Renal pelvis (tissue), 12 donors: ENCODE data around the gene RIPK1. TPM values are rescaled to one million over a fixed set of nuclear protein-coding genes. Genes with fewer than 3 reads are reported as not detected.
"Not testable (repeated sequence)": the region's sequence is repeated elsewhere in the genome, so short reads cannot be mapped to it uniquely, and the experiment has no call there.

ENCODE experiments used
- DNase-seq: peaks from one replicate; pipeline ENCODE4 v3.0.0-alpha.2; 2013
- long read RNA-seq, 16 experiments: transcript quantifications; one replicate each; lab custom pipeline, GENCODE V29; 2026
- polyA plus RNA-seq, 3 donors: library from polyadenylated mRNA; unstranded; fragments of 120-200 nt; gene quantifications; one replicate each; pipeline ENCODE4 v1.2.1, GENCODE V29; 2013; ENCODE audit not compliant: insufficient read length in 3 of 3

The RIPK1 gene
- 10 to 100 TPM; 23.7 to 26.3 (median 25.9) TPM for polyA plus RNA-seq
- long read RNA-seq, donor 1, full-length matches to known transcripts = 5 of 5 reads
- long read RNA-seq, donor 1, partial matches to known transcripts = 0 of 5 reads
- long read RNA-seq, donor 1, other reads (novel, unspliced or antisense) = 0 of 5 reads
- long read RNA-seq, donor 2, full-length matches to known transcripts = 4 of 4 reads
- long read RNA-seq, donor 2, partial matches to known transcripts = 0 of 4 reads
- long read RNA-seq, donor 2, other reads (novel, unspliced or antisense) = 0 of 4 reads
- long read RNA-seq, donor 3, full-length matches to known transcripts = 1 of 1 reads
- long read RNA-seq, donor 3, partial matches to known transcripts = 0 of 1 reads
- long read RNA-seq, donor 3, other reads (novel, unspliced or antisense) = 0 of 1 reads
- long read RNA-seq, donor 4 = 0 reads
- long read RNA-seq, donor 5, full-length matches to known transcripts = 2 of 2 reads
- long read RNA-seq, donor 5, partial matches to known transcripts = 0 of 2 reads
- long read RNA-seq, donor 5, other reads (novel, unspliced or antisense) = 0 of 2 reads
- long read RNA-seq, donor 6, full-length matches to known transcripts = 2 of 7 reads
- long read RNA-seq, donor 6, partial matches to known transcripts = 5 of 7 reads
- long read RNA-seq, donor 6, other reads (novel, unspliced or antisense) = 0 of 7 reads
- long read RNA-seq, donor 7, partial matches to known transcripts = 19 of 19 reads
- long read RNA-seq, donor 7, other reads (novel, unspliced or antisense) = 0 of 19 reads
- long read RNA-seq, donor 8 = 0 reads
- long read RNA-seq, donor 9, full-length matches to known transcripts = 2 of 7 reads
- long read RNA-seq, donor 9, partial matches to known transcripts = 5 of 7 reads
- long read RNA-seq, donor 9, other reads (novel, unspliced or antisense) = 0 of 7 reads
- long read RNA-seq, donor 10, partial matches to known transcripts = 5 of 5 reads
- long read RNA-seq, donor 10, other reads (novel, unspliced or antisense) = 0 of 5 reads
- long read RNA-seq, donor 11, full-length matches to known transcripts = 3 of 3 reads
- long read RNA-seq, donor 11, partial matches to known transcripts = 0 of 3 reads
- long read RNA-seq, donor 11, other reads (novel, unspliced or antisense) = 0 of 3 reads
- long read RNA-seq, donor 12, full-length matches to known transcripts = 4 of 4 reads
- long read RNA-seq, donor 12, partial matches to known transcripts = 0 of 4 reads
- long read RNA-seq, donor 12, other reads (novel, unspliced or antisense) = 0 of 4 reads
- long read RNA-seq, donor 13, full-length matches to known transcripts = 1 of 1 reads
- long read RNA-seq, donor 13, partial matches to known transcripts = 0 of 1 reads
- long read RNA-seq, donor 13, other reads (novel, unspliced or antisense) = 0 of 1 reads
- long read RNA-seq, donor 14, partial matches to known transcripts = 10 of 11 reads
- long read RNA-seq, donor 14, other reads (novel, unspliced or antisense) = 0 of 11 reads
- long read RNA-seq, donor 15, full-length matches to known transcripts = 1 of 7 reads
- long read RNA-seq, donor 15, partial matches to known transcripts = 6 of 7 reads
- long read RNA-seq, donor 15, other reads (novel, unspliced or antisense) = 0 of 7 reads
- long read RNA-seq, donor 16, full-length matches to known transcripts = 4 of 16 reads
- long read RNA-seq, donor 16, partial matches to known transcripts = 12 of 16 reads
- long read RNA-seq, donor 16, other reads (novel, unspliced or antisense) = 0 of 16 reads

DNA sequence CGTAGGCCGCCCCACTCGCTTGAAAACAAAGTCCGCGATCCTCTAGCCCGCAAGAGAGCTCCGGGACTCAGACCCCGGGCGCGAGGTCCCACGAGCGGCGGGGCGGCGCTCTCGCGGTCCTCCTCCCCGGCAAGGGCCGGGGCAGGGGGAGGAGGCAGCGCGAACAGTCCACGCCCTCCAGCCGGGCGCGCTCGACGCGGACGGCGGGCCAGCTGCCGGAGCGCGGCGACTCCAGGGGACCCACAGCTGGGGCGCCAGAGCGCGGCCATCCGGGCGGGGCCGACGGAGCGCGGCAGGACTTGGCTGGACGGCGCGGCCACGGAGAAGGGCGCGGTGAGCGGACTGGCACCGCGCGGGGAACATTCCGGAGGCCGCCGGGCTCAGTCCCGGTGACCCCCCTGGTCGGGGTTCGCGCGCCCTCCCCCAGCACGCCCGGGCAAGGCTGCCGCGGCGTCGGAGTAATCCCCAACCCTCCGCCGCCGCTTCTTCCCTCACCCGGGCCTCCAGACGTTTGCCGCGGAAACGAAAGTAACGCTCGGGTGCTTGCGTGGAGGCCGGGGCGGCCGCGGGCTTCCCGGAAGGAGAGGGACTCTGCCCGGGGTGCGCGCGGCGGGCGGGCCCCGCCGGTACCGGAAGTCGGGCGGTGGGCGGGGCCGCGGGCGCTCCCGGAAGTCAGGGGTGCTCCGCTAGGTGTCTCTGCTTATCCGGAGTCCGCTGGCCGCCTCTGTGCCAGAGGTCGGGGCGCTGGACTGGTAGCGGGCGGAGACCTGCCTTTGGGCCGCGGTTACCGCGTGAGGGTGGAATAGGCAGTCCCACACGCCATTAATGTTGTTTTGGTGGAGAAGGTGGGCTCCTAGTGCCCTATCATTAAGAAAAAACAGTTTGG lies at the start of gene RIPK1:
RIPK1 (plus strand) TSS at position 166 of the 886 bp plus-strand sequence. CDS start 8,330 bp downstream, outside the sequence.
- DNase-seq = peak; percentile 90

DNA sequence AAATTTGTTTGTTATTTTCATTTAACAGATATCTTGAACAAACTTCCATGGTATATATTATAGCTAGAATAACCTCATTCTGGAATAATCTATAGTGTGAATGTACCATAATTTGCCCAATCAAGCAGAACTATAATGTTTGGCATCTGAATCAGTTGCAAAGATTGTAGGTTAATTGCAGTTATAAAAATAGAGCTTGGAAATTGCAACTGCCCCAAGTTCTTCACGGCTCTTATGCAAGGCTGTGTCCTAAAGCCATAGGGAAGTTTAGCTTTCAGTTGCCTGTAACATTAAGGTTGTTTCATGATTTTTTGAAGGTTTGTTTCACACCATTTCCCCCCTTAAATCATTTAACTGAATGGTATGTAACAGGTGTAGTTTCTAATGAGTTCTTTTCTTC lies 49.2 kb upstream of the RIPK1 start:
- DNase-seq = no peak

DNA sequence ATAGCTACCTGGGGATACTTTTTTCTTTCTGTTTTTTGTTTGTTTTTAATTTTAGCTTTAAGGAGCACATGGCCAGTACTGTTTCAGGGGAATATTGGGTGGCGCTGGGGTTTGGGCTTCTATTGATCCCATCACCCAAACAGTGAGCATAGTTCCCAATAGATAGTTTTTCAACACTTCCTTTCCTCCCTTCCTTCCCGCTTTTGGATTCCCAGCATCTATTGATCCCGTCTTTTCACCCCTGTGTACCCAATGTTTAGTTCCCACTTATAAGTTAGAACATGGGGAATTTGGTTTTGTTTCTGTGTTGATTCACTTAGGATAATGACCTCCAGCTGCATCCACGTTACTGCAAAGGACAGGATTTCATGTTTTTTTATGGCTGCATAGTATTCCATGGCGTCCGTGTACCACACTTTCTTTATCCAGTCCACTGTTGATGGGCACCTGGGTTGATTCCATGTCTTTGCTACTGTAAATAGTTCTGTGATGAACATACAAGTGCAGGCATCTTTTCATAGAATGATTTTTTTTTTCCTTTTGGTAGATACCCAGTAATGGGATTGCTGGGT lies 48.5 kb upstream of the RIPK1 start:
- DNase-seq = no peak

- DNase-seq = not testable (repeated sequence)
Measured at GRCh38 chr6:3020976-3021598, 47.2 kb upstream of the RIPK1 start.

- no peak for DNase-seq
Measured at GRCh38 chr6:3022765-3023662, 45.3 kb upstream of the RIPK1 start.

DNA sequence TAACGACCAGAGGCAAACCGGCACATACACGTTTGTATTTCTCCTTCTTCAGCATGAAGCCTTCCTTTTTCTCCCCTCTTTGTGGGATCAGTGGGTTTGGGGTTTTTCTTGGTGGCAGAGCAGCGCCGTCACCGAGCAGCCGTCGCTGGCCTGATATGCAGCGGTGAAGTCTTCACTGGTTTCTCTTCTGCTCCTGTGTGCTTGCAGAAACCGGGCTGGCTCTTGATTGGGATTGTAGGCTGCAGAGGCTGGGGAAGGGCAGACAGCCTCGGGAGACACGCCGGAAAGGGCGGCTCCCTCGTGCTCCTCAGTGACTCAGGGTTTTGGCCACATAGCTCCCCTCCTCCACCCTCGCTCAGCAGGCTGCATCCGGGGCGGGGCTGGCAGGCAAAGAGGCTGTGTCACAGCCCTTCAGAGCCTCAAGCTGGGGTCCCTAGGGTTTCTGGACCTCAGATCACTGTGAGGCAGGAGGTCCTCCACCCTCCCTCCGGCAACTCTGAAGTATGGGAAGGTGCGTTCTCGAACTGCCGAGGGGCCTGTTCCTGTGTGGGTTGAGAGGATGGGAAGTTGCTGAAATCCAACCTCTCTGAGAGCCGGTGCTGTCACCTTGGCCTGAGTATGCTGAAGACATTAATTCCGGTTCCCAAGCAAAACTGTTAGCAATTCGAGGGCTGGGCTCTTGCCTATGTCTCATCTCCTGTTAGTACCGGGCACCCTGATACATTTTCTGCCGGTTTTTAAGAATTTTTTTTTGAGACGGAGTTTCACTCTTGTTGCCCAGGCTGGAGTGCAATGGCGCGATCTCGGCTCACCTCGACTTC lies 44.4 kb upstream of the RIPK1 start:
- DNase-seq = peak; percentile 42

- no peak for DNase-seq
Measured at GRCh38 chr6:3026791-3027626, 41.3 kb upstream of the RIPK1 start.

GRCh38 chr6:3028156-3028555 lies 40.1 kb upstream of the RIPK1 start:
- DNase-seq = not testable (repeated sequence)

DNA sequence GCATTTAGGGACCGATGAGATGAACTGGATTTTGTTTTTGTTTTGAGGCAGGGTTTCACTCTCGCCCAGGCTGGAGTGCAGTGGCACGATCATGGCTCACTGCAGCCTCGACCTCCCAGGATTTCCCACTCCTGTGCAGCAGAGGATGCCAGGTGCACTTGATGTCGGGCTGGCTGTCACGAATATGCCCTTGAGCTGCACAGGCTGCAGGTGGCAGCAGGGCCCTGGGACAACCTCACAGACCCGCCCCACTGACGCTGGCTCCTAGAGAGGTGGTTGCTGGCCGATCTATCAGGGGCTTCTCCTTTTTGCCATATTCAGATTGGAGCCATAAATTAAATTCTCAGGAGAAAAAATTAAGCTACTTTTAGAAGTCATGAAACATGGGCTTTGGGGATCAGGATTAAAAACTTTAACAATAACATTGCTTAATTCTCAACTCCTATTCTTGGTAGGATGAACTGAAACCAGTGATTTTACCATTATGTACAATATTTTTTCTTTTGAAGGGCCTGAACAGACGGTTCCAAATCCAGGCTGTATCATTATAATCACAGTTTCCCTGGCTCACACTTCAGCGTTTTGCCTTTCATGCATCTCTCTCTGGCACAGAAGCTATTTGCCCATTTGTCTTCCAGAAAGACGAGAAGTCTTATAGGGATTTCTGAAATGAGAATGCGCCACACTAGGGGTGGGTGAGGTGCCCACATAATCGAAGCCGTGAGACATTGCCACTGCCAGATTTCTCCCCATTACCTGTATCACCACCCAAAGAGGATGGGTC lies 36.2 kb upstream of the RIPK1 start:
- no peak for DNase-seq

GRCh38 chr6:3032986-3033385 lies 35.3 kb upstream of the RIPK1 start:
- no peak for DNase-seq

DNA sequence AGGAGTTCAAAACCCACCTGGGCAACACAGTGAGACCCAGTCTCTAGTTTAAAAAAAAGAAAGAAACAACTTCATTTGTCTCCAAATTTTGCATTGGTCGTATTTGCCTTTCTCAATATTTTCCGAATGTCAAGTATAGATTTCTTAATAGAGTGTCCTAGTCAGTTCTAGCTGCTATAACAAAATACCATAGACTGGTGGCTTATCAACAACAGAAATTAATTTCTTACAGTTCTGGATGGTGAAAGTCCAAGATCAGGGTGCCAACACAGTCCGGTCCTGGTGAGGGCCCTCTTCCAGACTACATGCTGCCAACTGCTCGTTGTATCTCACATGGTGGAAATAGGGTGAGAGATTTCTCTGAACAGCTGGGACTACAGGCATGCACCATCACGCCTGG lies 34.6 kb upstream of the RIPK1 start:
- no peak for DNase-seq

GRCh38 chr6:3035397-3035796 lies 32.9 kb upstream of the RIPK1 start:
- no peak for DNase-seq

DNA sequence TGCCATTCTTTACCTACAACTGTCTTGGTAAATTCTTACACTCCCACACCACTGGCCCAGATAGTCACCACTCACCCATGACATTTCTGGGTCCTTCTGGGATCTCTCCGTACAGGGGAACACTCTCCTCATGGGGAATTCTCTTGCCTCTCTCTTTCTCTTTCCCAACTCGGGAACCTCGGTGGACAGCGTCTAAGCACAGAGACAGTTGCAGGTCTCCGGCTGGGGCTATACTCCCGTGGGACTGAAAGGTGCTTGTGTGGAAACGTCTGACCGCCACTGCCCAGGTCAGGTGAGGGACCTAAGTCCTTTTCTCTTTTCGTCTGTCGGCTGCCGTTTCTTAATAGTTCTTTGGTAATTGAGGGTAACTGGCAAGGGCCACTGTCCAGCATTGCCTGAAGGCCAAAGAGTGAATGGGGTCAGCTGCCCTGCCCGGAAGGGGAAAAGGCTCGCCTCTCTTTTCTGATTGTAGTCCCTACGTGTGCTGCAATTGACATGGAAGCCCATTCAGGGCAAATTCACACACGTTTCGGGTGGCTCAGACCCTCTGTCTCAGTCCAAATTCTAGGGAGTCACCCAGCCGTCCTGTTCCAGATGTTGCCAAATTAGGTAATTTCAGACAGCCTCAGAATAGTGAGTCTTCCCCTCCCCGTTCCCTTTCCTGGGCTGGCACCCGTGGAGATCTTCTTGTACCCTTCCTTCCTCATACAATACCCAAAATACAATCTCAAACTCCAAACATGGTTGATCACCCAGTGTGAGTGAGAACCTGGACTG lies 31.2 kb upstream of the RIPK1 start:
- DNase-seq = no peak

DNA sequence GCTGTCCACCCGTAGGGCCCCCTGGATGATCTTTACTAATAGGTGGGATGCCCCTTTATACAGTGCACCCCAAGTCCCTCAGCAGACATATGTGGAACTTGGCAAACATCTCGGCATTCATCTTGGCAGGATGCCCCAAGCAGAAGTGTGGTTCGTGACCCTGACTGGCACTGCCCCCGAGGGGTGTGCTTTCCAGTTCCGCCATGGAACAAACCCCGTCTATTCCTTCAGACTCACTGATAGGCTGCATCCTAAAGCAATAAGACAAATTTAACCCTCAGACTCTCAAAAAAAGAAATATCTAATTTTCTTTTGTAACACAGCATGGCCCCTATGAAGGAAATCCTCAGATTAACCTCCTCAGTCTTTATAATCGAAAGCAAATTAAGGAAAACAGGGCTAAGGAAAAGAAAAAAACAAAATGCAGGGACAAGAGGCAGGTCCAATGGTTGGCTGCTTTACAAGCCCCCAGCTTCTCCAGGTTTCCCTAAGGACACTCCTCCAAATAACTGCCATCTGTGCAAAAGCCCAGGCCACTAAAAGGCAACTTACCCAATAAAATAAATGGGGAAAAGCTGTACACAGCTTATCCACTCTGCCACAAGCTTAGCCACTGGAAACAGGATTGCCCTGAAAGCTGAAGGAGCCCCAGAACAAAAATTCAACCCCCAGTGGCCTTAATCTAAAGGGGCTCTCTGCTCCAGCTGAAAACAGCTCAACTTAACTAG lies 30.5 kb upstream of the RIPK1 start:
- DNase-seq = no peak
